BE2C (cell line): Measurements from ENCODE around the gene KLHL18.
"Not testable (repeated sequence)": the region's sequence is repeated elsewhere in the genome, so short reads cannot be mapped to it uniquely, and the experiment has no call there.

Experiments
- DNase-seq: peaks from one replicate; pipeline ENCODE4 v3.0.0-alpha.2; 2020
- H3K27me3 ChIP-seq: fragments of 250-450 bp; sonication (Bioruptor Pico); 2 replicates; pipeline ENCODE4 v1.5.1; 2020; ENCODE audit warnings: mild to moderate bottlenecking
- H3K36me3 ChIP-seq: fragments of 250-450 bp; sonication (Bioruptor Pico); 2 replicates; pipeline ENCODE4 v1.5.1; 2020; ENCODE audit warnings: mild to moderate bottlenecking
- H3K4me1 ChIP-seq: fragments of 250-450 bp; sonication (Bioruptor Pico); 2 replicates; pipeline ENCODE4 v1.5.1; 2020
- H3K4me3 ChIP-seq: 2 replicates; pipeline ENCODE4 v1.5.1; 2011; ENCODE audit warnings: low read depth, low read length
- H3K9me3 ChIP-seq: fragments of 250-450 bp; sonication (Bioruptor Pico); 2 replicates; pipeline ENCODE4 v1.5.1; 2020
- TF ChIP-seq, protein P1 (sequence below): IDR thresholded peaks from 2 replicates; pipeline ENCODE4 v1.5.1; 2012; ENCODE audit warnings: mild to moderate bottlenecking, low read depth, low read length

KLHL18 gene

DNA sequence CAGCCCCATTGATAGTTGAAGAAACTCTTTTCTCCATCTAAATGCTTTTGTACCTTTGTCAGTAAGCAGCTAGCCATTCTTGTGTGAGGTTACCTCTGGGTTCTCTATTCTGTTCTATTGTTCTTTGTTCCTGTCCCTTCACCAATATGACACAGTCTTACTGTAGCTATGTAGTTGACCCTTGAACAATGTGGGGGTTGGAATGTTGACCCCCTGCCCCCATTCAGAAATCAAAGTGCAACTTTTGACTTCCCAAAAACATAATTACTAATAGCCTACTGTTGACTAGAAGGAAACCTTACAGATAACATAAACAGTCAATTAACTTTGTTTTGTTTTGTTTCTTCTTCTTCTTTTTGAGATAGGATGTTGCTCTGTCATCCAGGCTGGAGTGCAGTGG, 18.7 kb downstream of the KLHL18 start:
- Histone ChIP-seq H3K4me3 (no peak overlapping the region), H3K9me3 (no peaks in the 10 kb centered on the region), H3K4me1 (no peaks in the 10 kb centered on the region), H3K36me3 (no peaks in the 10 kb centered on the region), H3K27me3 (no peaks in the 10 kb centered on the region)
- TF ChIP-seq, protein P1, sequence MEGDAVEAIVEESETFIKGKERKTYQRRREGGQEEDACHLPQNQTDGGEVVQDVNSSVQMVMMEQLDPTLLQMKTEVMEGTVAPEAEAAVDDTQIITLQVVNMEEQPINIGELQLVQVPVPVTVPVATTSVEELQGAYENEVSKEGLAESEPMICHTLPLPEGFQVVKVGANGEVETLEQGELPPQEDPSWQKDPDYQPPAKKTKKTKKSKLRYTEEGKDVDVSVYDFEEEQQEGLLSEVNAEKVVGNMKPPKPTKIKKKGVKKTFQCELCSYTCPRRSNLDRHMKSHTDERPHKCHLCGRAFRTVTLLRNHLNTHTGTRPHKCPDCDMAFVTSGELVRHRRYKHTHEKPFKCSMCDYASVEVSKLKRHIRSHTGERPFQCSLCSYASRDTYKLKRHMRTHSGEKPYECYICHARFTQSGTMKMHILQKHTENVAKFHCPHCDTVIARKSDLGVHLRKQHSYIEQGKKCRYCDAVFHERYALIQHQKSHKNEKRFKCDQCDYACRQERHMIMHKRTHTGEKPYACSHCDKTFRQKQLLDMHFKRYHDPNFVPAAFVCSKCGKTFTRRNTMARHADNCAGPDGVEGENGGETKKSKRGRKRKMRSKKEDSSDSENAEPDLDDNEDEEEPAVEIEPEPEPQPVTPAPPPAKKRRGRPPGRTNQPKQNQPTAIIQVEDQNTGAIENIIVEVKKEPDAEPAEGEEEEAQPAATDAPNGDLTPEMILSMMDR: no peak
- no peak for DNase-seq

DNA sequence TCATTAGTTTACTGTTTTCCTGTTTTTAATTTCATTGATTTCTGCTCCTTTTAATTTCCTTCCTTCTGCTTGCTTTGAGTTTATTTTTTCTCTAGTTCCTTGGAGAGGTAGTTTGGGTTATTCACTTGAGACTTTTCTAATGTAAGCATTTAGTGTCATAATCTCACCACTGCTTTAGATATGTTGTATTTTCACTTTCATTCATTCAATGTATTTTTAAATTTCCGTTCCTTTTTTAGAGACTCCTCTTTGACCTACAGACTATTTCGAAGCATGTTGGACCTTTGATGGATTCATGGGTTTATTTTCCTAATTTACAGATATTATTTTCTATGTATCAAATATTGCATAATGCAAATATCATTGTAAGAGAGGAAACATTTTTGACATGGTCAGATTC, 23.3 kb downstream of the KLHL18 start:
- TF ChIP-seq, protein P1: no peak
- DNase-seq: no peak
- Histone ChIP-seq H3K36me3 (no peaks in the 10 kb centered on the region), H3K4me3 (no peak overlapping the region), H3K27me3 (no peaks in the 10 kb centered on the region), H3K9me3 (no peaks in the 10 kb centered on the region), H3K4me1 (no peaks in the 10 kb centered on the region)

DNA sequence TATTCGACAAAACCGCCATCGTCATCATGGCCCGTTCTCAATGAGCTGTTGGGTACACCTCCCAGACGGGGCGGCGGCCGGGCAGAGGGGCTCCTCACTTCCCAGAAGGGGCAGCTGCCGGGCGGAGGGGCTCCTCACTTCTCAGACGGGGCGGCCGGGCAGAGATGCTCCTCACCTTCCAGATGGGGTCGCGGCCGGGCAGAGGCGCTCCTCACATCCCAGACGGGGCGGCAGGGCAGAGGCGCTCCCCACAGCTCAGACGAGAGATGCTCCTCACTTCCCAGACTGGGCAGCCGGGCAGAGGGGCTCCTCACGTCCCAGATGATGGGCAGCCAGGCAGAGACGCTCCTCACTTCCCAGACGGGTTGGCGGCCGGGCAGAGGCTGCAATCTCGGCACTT, 26.5 kb downstream of the KLHL18 start:
- not testable (repeated sequence) for H3K4me3 ChIP-seq, DNase-seq, H3K27me3 ChIP-seq, H3K36me3 ChIP-seq, H3K4me1 ChIP-seq, H3K9me3 ChIP-seq

DNA sequence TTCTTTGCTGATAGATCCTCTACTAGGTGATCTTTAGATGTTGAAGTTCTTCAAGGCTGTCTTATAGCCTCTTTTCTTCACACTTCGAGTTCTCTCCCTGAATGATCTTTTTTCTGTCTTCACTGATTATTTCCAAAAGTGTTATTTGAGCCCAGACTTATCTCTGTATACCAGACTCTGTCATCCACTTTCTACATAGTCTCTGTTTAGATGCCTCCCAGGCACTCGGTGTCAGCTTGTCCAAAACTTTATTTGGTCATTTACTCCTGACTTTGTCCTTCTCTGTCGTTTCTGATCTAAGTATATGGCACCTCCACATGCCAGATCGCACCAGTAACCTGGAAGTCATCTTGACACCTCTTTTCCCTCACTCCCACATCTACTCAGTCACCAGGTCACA, 27.6 kb downstream of the KLHL18 start:
- no peak overlapping the region for H3K4me3 ChIP-seq
- no peaks in the 10 kb centered on the region for H3K4me1 ChIP-seq
- H3K9me3 ChIP-seq: no peaks in the 10 kb centered on the region
- H3K27me3 ChIP-seq: no peaks in the 10 kb centered on the region
- no peaks in the 10 kb centered on the region for H3K36me3 ChIP-seq
- no peak for DNase-seq
- TF ChIP-seq, protein P1: no peak

DNA sequence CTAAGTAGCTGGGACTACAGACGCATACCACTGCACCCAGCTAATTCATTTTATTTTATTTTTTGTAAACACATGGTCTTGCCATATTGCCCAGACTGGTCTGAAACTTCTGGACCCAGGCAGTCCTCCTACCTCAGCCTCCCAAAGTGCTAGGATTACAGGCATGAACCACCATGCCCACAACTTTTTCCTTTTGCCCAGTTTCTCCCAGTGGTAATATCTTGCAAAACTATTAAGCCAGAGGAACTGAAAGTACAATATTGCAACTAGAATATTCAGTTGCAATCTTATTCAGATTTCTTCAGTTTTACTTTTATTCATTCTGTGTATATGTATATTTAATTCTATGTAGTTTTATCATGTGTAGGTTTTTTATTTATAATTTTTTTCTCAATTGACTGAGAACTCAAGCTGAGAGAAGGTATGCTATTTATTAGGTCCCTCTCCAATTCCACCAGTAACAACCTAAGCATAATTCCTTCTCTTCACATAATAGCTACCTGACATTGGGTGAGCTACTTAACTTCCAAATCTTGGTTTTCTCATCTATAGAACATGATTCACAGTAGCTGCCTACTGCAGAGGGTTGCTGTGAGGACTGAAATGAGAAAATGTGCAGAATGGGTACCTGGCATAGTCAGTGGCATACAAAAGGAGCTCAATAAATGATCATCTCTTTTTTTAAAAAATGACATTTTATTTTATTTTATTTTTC, 30.8 kb downstream of the KLHL18 start:
- no peak for DNase-seq
- H3K4me3 ChIP-seq: no peak overlapping the region
- TF ChIP-seq, protein P1: no peak
- no peaks in the 10 kb centered on the region for H3K36me3 ChIP-seq
- no peaks in the 10 kb centered on the region for H3K9me3 ChIP-seq
- H3K4me1 ChIP-seq: no peaks in the 10 kb centered on the region
- H3K27me3 ChIP-seq: no peaks in the 10 kb centered on the region

DNA sequence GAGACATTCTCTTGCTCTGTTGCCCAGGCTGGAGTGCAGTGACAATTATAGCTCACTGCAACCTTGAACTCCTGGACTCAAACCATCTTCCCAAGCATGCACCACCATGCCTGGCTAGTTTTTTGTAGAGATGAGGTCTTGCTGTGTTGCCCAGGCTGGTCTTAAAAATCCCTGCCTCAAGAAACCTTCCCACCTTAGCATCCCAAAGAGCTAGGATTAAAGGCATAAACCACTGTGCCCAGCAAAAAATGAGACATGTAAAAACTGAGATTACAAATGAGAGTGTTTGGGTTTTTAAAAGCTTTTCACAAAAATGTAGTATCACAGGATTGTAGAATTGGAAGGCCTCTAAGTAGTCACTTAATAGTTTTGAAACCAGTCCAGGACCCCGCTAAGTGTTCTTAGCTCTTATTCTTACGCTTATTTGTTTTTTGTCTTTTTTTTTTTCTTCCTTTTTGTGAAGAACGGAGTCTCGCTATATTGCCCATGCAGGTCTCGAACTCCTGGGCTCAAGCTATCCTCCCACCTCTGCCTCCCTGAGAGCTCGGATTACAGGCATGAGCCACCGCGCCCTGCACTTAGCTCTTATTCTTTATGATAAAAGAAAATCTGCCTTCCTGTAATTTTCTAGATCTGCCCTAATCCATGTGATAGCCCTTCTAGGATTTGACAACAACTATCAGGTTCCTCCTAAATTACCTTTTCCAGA, 31.5 kb downstream of the KLHL18 start:
- no peak overlapping the region for H3K4me3 ChIP-seq
- no peaks in the 10 kb centered on the region for H3K9me3 ChIP-seq
- H3K27me3 ChIP-seq: no peaks in the 10 kb centered on the region
- no peaks in the 10 kb centered on the region for H3K4me1 ChIP-seq
- no peaks in the 10 kb centered on the region for H3K36me3 ChIP-seq
- DNase-seq: no peak
- TF ChIP-seq, protein P1: no peak
